T47D (cell line): ENCODE data around the gene MRPL17.
"Not testable (repeated sequence)": the region's sequence is repeated elsewhere in the genome, so short reads cannot be mapped to it uniquely, and the experiment has no call there.

Experiments
- DNase-seq, 2 experiments: peaks; one replicate each; pipeline versions ENCODE4 v3.0.0 to v3.0.0-alpha.2; 2011 to 2012; ENCODE audit warnings: low read depth in 1 of 2, low spot score in 1 of 2
- JUND ChIP-seq: IDR thresholded peaks from 2 replicates; pipeline ENCODE4 v1.6.1; 2012; ENCODE audit warnings: low read depth
- in situ Hi-C: cut with HindIII; loops from 2 replicates; pipeline ENCODE4 v1.10.0; 2016; ENCODE audit warnings: low sequenced_read_pairs, low pct_unique_long_range_greater_than_20kb

MRPL17 gene

DNA sequence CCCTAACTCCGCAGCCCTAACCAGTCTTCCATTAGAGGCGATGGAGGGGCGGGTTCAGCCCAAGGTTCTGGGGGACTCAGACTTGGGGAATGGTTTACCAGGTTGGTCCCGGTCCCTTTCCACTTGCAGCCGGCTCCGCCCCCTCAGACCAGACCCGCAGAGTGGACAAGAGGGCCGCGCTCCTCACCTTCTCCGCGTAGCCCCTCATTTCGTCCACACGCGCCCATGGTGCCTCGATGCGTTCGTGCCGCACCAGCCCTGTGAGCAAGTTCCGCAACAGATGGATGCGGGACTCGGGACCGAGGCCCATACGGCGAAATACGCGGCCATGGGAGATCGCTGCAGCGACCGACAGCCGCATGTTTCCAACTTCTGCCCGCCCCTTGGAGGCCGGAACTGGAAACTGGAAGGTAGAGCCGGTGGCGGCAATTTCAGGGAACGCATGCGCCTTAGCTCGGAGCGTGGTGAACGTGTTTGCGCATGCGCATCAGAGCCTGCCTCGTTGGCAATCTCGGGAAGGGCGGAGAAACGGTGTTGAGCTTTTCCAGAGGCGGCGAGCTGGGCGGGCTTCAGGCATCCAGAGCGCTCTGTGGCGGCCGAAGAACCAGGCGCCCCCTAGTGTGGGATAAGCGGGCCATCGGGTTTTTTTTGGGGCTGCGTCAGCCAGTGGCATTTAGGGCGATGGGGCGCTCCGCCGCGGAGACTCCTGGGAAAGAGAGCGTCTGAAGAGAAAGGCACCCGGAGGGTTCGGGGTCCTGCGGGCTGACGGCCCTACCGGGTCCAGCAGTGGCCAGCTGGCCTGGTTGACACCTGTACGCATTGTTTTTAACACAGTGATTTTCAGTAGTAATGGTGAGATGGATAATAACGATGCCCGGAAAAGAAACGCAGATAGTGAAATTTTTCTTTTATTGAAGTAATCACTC lies at the start of gene MRPL17:
MRPL17 (minus strand) TSS at position 405 of the 926 bp plus-strand sequence; CDS start at position 361, 44 bp downstream.
- DNase-seq: peak; percentile 89 to 98
- TF ChIP-seq JUND: no peak
- in situ Hi-C loops: no loop called here

DNA sequence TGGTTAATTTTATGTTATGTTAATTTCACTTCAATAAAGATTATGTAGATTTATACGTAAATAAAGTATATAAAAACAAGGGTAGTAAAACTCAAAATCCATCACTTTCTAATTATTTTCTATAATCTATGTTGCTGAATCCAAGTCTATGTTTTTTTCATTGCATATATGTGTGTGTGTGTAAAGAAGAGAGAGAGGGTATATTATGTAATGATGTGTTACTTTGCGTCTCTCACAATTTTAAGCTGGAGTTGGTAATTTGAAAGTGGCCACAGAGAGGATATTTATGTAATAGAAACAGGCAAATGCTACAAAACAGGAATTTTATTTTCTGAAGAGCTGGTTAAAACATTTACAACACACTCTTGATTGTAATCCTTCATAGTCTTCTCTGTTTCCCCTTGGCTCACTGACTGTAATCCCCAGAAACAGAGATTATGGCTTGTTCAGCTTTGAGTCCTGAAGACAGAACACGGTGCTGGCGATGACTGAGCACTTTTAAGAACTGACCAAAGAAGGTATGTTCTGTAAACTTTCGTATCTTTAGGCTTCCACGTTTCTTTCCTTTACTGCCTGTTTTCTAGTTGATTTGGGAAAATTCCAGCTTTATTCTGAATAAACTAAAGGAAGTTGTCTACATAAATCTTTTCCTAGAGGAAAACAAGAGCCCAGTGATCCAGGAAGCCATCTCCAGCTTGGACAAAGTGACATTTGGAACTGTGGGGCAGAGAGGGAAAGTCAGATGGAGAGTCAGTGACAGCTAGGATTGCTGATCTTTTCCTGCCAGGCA lies 45.0 kb upstream of the MRPL17 start:
- no peak for DNase-seq
- TF ChIP-seq JUND: no peak
- in situ Hi-C loops: no loop called here

DNA sequence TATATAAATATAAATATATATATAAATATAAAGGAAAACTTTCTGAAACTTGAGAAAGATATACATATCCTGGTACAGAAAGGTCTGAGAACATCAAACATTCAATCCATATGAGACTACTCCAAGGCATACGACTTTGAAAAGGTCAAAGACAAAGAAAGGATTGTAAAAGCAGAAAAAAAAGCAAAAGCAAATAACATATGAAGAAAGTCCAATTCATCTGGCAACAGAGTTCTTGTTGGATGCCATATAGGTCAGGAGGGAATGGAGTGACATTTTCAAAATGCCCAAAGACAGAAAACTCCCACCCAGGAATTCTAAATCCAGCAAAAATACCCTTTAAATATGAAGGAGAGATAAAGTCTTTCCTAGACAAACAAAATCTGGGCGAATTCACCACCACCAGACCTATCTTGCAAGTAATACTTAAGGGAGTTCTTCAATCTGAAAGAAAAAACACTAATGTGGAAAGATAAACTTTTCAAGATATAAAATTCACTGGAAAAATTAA lies 42.3 kb upstream of the MRPL17 start:
- in situ Hi-C loops: no loop called here
- no peak for DNase-seq
- TF ChIP-seq JUND: no peak

DNA sequence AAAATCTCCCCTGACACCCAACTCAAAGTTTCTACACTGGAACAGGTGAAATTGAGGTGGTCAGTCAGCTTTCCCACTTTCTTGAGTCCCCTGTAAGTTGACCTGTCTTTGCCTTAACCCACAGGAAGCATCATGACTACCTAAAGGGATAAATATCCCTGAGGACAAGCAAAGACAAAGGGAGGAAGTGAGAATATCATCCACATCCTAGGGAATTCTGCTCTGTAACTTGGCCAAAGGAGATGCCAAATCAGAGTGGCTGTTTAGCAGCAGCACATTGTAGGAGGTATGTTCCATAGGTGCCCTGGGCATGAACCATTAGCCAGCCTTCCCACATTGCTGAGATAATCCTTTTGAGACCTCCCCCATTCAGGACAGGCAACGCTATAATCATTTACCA lies 40.9 kb upstream of the MRPL17 start:
- in situ Hi-C loops: no loop called here
- TF ChIP-seq JUND: no peak
- no peak for DNase-seq

DNA sequence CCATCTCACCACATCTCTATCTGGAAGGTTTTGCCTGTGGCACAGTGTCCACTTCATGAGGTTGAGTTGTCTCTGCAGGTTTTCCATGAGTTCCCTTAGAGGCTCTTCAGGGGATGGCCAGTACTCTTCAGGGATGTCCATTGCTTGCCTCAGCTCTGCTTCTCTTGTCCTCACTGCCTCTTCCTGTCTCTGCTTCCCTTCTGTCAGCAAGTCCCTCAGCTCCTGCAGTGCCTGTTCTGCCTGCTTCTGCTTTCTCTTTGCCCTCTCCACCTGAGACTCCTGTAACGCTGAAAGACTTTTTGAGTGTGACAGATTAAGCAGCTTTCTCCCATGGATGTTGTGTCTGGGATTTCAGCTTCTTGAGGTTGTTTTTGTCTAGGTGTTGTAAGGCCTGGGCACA lies 38.2 kb upstream of the MRPL17 start:
- DNase-seq: no peak
- in situ Hi-C loops: no loop called here
- no peak for TF ChIP-seq JUND

DNA sequence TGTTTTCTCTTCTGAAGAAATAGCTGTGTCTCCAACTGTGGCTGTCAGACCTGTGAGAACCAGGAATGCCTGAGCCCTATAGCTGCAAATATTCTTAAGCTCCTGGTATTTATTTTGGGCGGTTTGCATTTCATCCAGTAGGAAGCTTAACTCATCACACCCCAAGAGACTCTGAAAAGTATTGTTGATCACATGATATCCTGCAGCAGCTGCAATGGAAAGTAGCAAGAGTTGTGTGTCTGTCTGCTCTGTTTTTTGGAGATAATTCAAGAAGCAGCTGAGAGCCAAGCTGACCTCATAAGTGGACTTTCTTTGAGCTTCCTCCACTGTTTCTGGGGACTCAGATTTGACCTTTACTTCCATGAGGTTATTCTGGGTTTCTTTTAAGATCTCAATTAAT lies 36.4 kb upstream of the MRPL17 start:
- peak in 1 of 2 experiments; percentile 9 for DNase-seq
- no peak for TF ChIP-seq JUND
- in situ Hi-C loops: no loop called here

DNA sequence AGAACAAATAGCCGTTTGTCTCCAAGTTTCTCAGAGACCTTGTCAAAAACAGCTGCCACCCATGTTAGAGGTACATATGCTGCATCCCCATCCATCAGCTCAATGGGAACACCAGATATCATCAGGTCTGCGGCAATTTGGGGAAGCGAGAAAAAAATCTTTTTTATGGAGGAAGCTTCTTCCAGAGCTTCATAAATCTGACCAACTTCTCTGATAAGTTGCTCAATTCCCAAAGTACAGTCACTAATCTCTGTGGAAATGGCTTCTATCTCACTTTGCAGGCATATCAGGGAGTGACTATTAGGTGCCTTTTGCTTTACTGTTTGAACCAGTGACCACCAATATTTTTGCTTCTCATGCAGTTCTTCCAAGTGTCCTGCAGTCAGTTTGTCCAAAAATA lies 34.3 kb upstream of the MRPL17 start:
- no peak for TF ChIP-seq JUND
- DNase-seq: no peak
- in situ Hi-C loops: no loop called here

DNA sequence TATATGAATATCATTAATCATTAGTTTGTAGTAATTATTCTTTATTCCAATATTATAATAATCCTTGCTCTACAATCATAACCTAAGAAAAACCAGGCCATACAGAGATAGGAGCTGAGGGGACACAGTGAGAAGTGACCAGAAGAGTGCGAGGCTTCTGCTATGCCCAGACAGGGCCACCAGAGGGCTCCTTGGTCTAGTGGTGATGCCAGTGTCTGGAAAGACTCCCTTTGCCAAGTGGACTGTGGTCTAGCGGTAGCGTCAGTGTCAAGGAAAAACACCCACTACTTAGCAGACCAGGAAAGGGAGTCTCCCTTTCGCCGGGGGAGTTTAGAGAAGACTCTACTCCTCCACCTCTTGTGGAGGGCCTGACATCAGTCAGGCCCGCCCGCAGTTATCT lies 28.4 kb upstream of the MRPL17 start:
- DNase-seq: peak; percentile 5 to 65
- in situ Hi-C loops: not testable (repeated sequence)

DNA sequence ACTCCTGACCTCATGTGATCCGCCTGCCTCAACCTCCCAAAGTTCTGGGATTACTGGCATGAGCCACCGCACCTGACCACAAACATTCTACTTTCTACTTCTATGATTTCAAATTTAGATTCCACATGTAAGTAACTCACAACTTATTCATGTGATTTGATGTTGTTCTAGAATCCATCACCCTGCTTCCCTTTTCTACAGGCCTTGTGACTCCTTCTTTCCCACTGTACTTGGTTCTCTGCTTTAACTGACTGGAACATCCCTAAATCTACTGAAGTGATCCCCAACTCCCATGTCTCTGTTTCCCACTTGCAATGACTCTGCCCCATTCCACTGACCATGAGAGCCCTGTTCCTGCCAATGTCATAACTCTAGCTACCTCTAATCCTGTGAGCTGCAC lies 25.7 kb upstream of the MRPL17 start:
- in situ Hi-C loops: no loop called here
- no peak for TF ChIP-seq JUND
- DNase-seq: no peak

DNA sequence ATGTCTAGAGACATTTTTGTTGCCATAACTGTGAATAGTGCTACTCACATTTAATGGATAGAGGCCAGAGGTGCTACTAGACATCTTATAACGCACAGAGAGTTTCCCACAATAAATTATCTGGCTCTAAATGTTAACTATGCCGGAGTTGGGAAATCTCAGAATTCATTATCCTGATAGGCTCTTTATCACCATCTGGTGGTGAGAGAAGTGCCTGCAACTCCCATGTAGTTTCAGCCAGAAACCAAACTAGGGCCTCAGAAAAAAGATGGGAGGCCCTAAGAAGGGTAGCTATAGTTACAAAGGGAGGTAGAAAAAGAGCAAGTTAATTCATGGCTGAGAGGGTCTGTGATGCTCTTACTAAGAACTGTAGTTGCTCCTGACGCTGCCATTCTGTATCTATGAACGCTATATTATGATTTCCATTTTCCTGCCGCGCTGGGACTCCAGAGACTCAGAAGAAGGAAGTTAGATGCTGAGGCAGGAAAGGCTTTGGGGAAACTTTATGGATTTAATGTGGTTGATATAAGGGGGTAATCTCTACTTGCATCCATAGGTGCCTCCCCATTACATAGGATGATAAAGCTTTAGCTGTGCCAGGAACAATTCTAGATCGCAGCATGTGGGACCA lies 22.9 kb upstream of the MRPL17 start:
- in situ Hi-C loops: no loop called here
- no peak for TF ChIP-seq JUND
- peak in 1 of 2 experiments; percentile 32 for DNase-seq

DNA sequence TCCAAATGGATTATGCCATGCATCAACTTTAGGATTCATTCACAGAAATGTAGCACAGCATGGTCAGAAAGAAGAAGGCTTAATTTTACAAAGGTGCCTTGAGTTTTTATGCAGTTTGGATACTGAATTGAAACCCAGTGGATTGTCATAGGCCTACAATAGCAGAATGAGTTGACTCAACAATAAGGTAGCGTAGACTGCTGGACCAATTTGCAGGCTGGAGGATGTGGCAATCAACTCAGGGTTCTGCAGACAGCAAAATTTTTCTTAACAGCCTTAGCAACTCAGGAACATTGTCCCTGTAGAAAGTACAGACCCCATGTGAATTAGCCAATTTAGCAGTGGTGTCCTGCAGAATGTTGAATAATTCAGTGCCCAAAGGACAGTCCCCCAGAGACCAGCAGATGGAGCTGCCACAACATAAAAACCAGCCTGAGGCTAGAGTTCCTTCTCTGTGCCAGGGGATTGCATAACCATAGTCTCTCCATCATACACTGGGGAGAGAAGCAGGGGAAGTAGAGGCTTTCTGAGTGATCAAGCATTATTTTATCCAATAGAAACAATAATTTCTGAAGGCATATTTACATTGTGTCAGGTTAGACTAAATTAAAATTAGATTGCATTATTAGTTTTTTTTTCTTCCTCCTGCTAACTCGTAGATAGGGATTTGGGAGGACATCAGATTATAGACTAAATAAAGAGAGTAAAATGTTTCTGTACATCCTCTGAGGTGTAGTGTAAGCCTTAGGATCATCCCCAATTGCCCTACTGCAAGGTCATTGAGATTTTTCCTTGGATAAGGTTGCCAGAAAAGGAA lies 20.3 kb upstream of the MRPL17 start:
- in situ Hi-C loops: no loop called here
- TF ChIP-seq JUND: no peak
- peak; percentile 31 to 79 for DNase-seq

DNA sequence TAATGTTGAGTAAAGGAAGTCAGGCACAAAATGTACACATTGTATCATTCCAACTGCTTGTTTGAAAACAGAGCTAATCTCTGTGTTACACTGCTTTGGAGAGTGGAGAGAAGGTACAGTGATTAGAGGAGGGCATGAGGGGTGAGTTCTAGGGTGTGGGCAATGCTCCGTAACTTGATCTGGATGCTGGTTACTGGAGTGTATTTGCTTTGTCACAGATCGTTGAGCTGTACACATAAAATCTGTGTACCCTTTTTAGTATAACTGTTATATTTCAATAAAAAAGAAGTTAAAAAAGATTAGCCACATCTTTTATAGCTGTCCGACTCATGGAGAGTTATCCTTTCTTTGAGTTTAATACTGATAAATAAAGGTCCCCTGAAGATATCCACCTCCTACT lies 18.8 kb upstream of the MRPL17 start:
- DNase-seq, in situ Hi-C loops: not testable (repeated sequence)
